ENCODE results near the gene PTBP3. TPM values are rescaled to one million over a fixed set of nuclear protein-coding genes. Genes with fewer than 3 reads are reported as not detected.
A peak's percentile ranks its signal among the peaks of the same experiment; 100 is the strongest.

Gene PTBP3
- total and polyA plus RNA-seq, 2 of the 13 experiments (the other 11 are each of a cell fraction or from before 2014, with no cell fraction given) = 52.8 to 61.1 TPM

DNA sequence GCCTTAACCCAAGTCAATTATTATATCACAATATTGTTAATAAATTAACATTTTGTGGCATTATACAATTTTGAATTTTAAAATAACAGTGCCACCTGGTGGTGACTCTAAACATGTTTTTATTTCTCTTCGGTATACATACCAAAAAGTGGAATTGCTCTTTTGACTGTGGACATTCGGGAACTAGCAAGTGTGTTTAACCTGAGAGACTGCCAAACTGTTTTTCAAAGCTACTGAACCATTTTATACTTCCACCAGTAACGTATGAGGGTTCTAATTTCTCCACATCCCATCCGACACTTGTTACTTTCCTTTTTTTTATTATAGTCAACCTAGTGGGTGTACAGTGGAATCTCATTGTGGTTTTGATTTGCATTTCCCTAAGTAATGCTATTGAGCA, 28.2 kb upstream of the PTBP3 start (continued):
- TF ChIP-seq ZNF318 (CRISPR knock-in tag; IDR thresholded peaks at IDR 0.05) (no peak), ZNF230 (CRISPR knock-in tag; IDR thresholded peaks at IDR 0.05) (no peak), ZBTB4 (CRISPR knock-in tag; IDR thresholded peaks at IDR 0.05; ENCODE audit: borderline replicate concordance) (no peak), ZNF263 (CRISPR knock-in tag; IDR thresholded peaks at IDR 0.05) (no peak), ZNF777 (CRISPR knock-in tag; IDR thresholded peaks at IDR 0.05) (no peak), STAG1 (CRISPR knock-in tag; IDR thresholded peaks at IDR 0.05) (peak; percentile 79)
- TF ChIP-seq, protein P1, sequence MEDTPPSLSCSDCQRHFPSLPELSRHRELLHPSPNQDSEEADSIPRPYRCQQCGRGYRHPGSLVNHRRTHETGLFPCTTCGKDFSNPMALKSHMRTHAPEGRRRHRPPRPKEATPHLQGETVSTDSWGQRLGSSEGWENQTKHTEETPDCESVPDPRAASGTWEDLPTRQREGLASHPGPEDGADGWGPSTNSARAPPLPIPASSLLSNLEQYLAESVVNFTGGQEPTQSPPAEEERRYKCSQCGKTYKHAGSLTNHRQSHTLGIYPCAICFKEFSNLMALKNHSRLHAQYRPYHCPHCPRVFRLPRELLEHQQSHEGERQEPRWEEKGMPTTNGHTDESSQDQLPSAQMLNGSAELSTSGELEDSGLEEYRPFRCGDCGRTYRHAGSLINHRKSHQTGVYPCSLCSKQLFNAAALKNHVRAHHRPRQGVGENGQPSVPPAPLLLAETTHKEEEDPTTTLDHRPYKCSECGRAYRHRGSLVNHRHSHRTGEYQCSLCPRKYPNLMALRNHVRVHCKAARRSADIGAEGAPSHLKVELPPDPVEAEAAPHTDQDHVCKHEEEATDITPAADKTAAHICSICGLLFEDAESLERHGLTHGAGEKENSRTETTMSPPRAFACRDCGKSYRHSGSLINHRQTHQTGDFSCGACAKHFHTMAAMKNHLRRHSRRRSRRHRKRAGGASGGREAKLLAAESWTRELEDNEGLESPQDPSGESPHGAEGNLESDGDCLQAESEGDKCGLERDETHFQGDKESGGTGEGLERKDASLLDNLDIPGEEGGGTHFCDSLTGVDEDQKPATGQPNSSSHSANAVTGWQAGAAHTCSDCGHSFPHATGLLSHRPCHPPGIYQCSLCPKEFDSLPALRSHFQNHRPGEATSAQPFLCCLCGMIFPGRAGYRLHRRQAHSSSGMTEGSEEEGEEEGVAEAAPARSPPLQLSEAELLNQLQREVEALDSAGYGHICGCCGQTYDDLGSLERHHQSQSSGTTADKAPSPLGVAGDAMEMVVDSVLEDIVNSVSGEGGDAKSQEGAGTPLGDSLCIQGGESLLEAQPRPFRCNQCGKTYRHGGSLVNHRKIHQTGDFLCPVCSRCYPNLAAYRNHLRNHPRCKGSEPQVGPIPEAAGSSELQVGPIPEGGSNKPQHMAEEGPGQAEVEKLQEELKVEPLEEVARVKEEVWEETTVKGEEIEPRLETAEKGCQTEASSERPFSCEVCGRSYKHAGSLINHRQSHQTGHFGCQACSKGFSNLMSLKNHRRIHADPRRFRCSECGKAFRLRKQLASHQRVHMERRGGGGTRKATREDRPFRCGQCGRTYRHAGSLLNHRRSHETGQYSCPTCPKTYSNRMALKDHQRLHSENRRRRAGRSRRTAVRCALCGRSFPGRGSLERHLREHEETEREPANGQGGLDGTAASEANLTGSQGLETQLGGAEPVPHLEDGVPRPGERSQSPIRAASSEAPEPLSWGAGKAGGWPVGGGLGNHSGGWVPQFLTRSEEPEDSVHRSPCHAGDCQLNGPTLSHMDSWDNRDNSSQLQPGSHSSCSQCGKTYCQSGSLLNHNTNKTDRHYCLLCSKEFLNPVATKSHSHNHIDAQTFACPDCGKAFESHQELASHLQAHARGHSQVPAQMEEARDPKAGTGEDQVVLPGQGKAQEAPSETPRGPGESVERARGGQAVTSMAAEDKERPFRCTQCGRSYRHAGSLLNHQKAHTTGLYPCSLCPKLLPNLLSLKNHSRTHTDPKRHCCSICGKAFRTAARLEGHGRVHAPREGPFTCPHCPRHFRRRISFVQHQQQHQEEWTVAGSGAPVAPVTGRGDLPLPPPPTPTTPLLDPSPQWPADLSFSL (CRISPR knock-in tag; IDR thresholded peaks at IDR 0.05) = no peak
